IMR-90 (cell line): ENCODE measurements around the gene WFDC5. TPM values are rescaled to one million over a fixed set of nuclear protein-coding genes. Genes with fewer than 3 reads are reported as not detected.
A peak's percentile ranks its signal among the peaks of the same experiment; 100 is the strongest.

ENCODE experiments used
- ATAC-seq: fragments of 200-7000 bp; cut with Tn5 transposase; 2 replicates; pipeline ENCODE4 v1.9.1; 2020; ENCODE audit warnings: low read depth, mild to moderate bottlenecking, moderate library complexity
- BruUV-seq: library from RNA; stranded (reverse); fragments of 400-500 nt; replicated peaks from 2 replicates; lab custom pipeline; 2021; lab: Mats Ljungman, UMichigan
- CTCF ChIA-PET: fragments of 300-600 bp; formaldehyde crosslinking; extraction: SDS; loops from one replicate; lab custom pipeline; 2021; ENCODE audit warnings: antibody characterized with exemption; lab: Yijun Ruan, JAX
- POLR2A ChIA-PET: fragments of 300-600 bp; sonication (Branson Sonifier 250); formaldehyde crosslinking; loops from one replicate; lab custom pipeline; 2022; ENCODE audit warnings: antibody characterized with exemption; ENCODE audit not compliant: unreplicated experiment; lab: Charles Lee
- DNase-seq: peaks from one replicate; pipeline ENCODE4 v3.0.0; 2013
- H2AFZ ChIP-seq: replicated peaks from 2 replicates; pipeline ENCODE3; 2013; ENCODE audit warnings: low read length, mild to moderate bottlenecking; ENCODE audit not compliant: poor library complexity
- H2AK5ac ChIP-seq: 2 replicates; pipeline ENCODE4 v1.6.1; 2013; ENCODE audit warnings: low read depth, low read length, inconsistent platforms
- H2AK9ac ChIP-seq: replicated peaks from 2 replicates; pipeline ENCODE3; 2013; ENCODE audit warnings: mild to moderate bottlenecking, low read depth, low read length, moderate library complexity; ENCODE audit not compliant: poor library complexity
- H2BK120ac ChIP-seq: 2 replicates; pipeline ENCODE4 v1.6.1; 2013; ENCODE audit warnings: low read depth, low read length, inconsistent platforms
- H2BK15ac ChIP-seq: 3 replicates; pipeline ENCODE4 v1.6.1; 2013; ENCODE audit warnings: low read depth, low read length, inconsistent platforms
- H2BK20ac ChIP-seq: 2 replicates; pipeline ENCODE4 v1.6.1; 2013; ENCODE audit warnings: low read depth, mild to moderate bottlenecking, inconsistent platforms, low read length, moderate library complexity
- H2BK5ac ChIP-seq: 2 replicates; pipeline ENCODE4 v1.6.1; 2013; ENCODE audit warnings: mild to moderate bottlenecking, low read depth, low read length, inconsistent platforms; ENCODE audit not compliant: poor library complexity, severe bottlenecking
- H3K14ac ChIP-seq: replicated peaks from 2 replicates; pipeline ENCODE4 v1.6.1; 2013; ENCODE audit warnings: low read depth, low read length, inconsistent platforms
- H3K18ac ChIP-seq: 2 replicates; pipeline ENCODE4 v1.6.1; 2013; ENCODE audit warnings: low read depth, low read length, control low read depth
- H3K23ac ChIP-seq: 2 replicates; pipeline ENCODE4 v1.6.1; 2013; ENCODE audit warnings: low read depth, low read length, inconsistent platforms
- H3K27ac ChIP-seq: 2 replicates; pipeline ENCODE4 v1.5.1; 2013; ENCODE audit warnings: mild to moderate bottlenecking, control low read depth, low read length; ENCODE audit not compliant: insufficient read depth
- H3K27me3 ChIP-seq: 2 replicates; pipeline ENCODE4 v1.6.1; 2013; ENCODE audit warnings: low read length; ENCODE audit not compliant: control insufficient read depth, insufficient read depth
- H3K36me3 ChIP-seq: 2 replicates; pipeline ENCODE4 v1.6.1; 2013; ENCODE audit warnings: low read length, mixed read lengths; ENCODE audit not compliant: control insufficient read depth, insufficient read depth
- H3K4ac ChIP-seq: 2 replicates; pipeline ENCODE4 v1.6.1; 2013; ENCODE audit warnings: low read depth, low read length, inconsistent platforms
- H3K4me1 ChIP-seq: 2 replicates; pipeline ENCODE4 v1.6.1; 2013; ENCODE audit warnings: low read length, mixed read lengths; ENCODE audit not compliant: control insufficient read depth, insufficient read depth
- H3K4me2 ChIP-seq: 2 replicates; pipeline ENCODE4 v1.6.1; 2013; ENCODE audit warnings: low read depth, mild to moderate bottlenecking, control low read depth, low read length, moderate library complexity
- H3K4me3 ChIP-seq: 2 replicates; pipeline ENCODE4 v1.5.1; 2013; ENCODE audit warnings: low read depth, mild to moderate bottlenecking, control low read depth, low read length, moderate library complexity; ENCODE audit not compliant: insufficient read depth
- H3K56ac ChIP-seq: 2 replicates; pipeline ENCODE4 v1.6.1; 2013; ENCODE audit warnings: low read length, inconsistent platforms; ENCODE audit not compliant: insufficient read depth; ENCODE audit errors: extremely low read depth
- H3K79me1 ChIP-seq, 2 experiments: 2 replicates each; pipeline ENCODE4 v1.6.1; 2013; ENCODE audit warnings: low read length in 2 of 2, inconsistent platforms in 1 of 2, low read depth in 1 of 2
- H3K9ac ChIP-seq: 2 replicates; pipeline ENCODE4 v1.6.1; 2013; ENCODE audit warnings: low read depth, low read length, control low read depth
- H3K9me1 ChIP-seq: 2 replicates; pipeline ENCODE4 v1.6.1; 2013; ENCODE audit warnings: low read length, inconsistent platforms; ENCODE audit not compliant: insufficient read depth
- H3K9me3 ChIP-seq: 2 replicates; pipeline ENCODE4 v1.6.1; 2013; ENCODE audit warnings: low read length; ENCODE audit not compliant: control insufficient read depth, insufficient read depth
- H4K20me1 ChIP-seq: 2 replicates; pipeline ENCODE4 v1.6.1; 2013; ENCODE audit warnings: low read length, inconsistent platforms; ENCODE audit not compliant: insufficient read depth
- H4K5ac ChIP-seq: 2 replicates; pipeline ENCODE4 v1.6.1; 2013; ENCODE audit warnings: mild to moderate bottlenecking, low read depth, low read length, control low read depth
- H4K8ac ChIP-seq, 2 experiments: 2 replicates each; pipeline ENCODE4 v1.6.1; 2013; ENCODE audit warnings: low read depth in 2 of 2, low read length in 2 of 2, control low read depth in 1 of 2, inconsistent platforms in 1 of 2
- H4K91ac ChIP-seq: 2 replicates; pipeline ENCODE4 v1.6.1; 2013; ENCODE audit warnings: low read depth, low read length, inconsistent platforms; ENCODE audit not compliant: insufficient read depth
- BHLHE40 ChIP-seq: fragments of 150-350 bp; IDR thresholded peaks from 2 replicates; pipeline ENCODE4 v1.6.1; 2016; ENCODE audit warnings: mild to moderate bottlenecking, low read depth, low read length
- CEBPB ChIP-seq: IDR thresholded peaks from 2 replicates; pipeline ENCODE4 v1.6.1; 2012; ENCODE audit warnings: low read depth, low read length, improper control_type of control experiment
- CHD1 ChIP-seq: IDR thresholded peaks from 2 replicates; pipeline ENCODE4 v1.6.1; 2012; ENCODE audit warnings: low read depth, low read length, improper control_type of control experiment
- CTCF ChIP-seq: conservative IDR thresholded peaks from 2 replicates; pipeline ENCODE4 v1.5.1; 2012; ENCODE audit warnings: mild to moderate bottlenecking, low read depth, low read length, improper control_type of control experiment
- ELK1 ChIP-seq: fragments of 150-350 bp; IDR thresholded peaks from 2 replicates; pipeline ENCODE4 v1.6.1; 2016; ENCODE audit warnings: low read depth, mild to moderate bottlenecking, low read length, moderate library complexity, borderline replicate concordance
- FOS ChIP-seq: fragments of 150-350 bp; IDR thresholded peaks from 2 replicates; pipeline ENCODE4 v1.6.1; 2016; ENCODE audit warnings: low read depth, low read length
- MAFK ChIP-seq: IDR thresholded peaks from 2 replicates; pipeline ENCODE4 v1.6.1; 2012; ENCODE audit warnings: low read depth, low read length, improper control_type of control experiment
- MAZ ChIP-seq: IDR thresholded peaks from 2 replicates; pipeline ENCODE4 v1.6.1; 2012; ENCODE audit warnings: low read depth, mild to moderate bottlenecking, low read length, improper control_type of control experiment, moderate library complexity, borderline replicate concordance
- MXI1 ChIP-seq: IDR thresholded peaks from 2 replicates; pipeline ENCODE4 v1.6.1; 2012; ENCODE audit warnings: low read depth, mild to moderate bottlenecking, low read length, moderate library complexity, borderline replicate concordance
- NFE2L2 ChIP-seq: fragments of 150-350 bp; IDR thresholded peaks from 2 replicates; pipeline ENCODE4 v1.6.1; 2016; ENCODE audit warnings: low read depth, mild to moderate bottlenecking, low read length
- POLR2A ChIP-seq: IDR thresholded peaks from 2 replicates; pipeline ENCODE4 v1.6.1; 2012; ENCODE audit warnings: mild to moderate bottlenecking, low read depth, low read length
- RAD21 ChIP-seq: IDR thresholded peaks from 2 replicates; pipeline ENCODE4 v1.6.1; 2012; ENCODE audit warnings: low read length, improper control_type of control experiment
- RCOR1 ChIP-seq: IDR thresholded peaks from 2 replicates; pipeline ENCODE4 v1.6.1; 2012; ENCODE audit warnings: mild to moderate bottlenecking, low read length, improper control_type of control experiment; ENCODE audit not compliant: insufficient replicate concordance
- RFX5 ChIP-seq: IDR thresholded peaks from 2 replicates; pipeline ENCODE4 v1.8.0; 2012; ENCODE audit warnings: low read depth, mild to moderate bottlenecking, low read length, moderate library complexity
- SMC3 ChIP-seq: fragments of 150-350 bp; IDR thresholded peaks from 2 replicates; pipeline ENCODE4 v1.6.1; 2016; ENCODE audit warnings: low read depth, mild to moderate bottlenecking, antibody characterized with exemption, low read length, moderate library complexity
- USF2 ChIP-seq: fragments of 150-350 bp; IDR thresholded peaks from 2 replicates; pipeline ENCODE4 v1.6.1; 2017; ENCODE audit warnings: mild to moderate bottlenecking, antibody characterized with exemption, low read length, low read depth
- WGBS, 2 experiments: methylation state at CpG; one replicate each; pipeline versions ENCODE4 v1.1.5 to v1.1.7; 2013; ENCODE audit warnings: missing lambda C conversion rate in 2 of 2; ENCODE audit not compliant: insufficient read length in 1 of 2; ENCODE audit errors: extremely low coverage in 2 of 2; 5-methylcytosine and 5-hydroxymethylcytosine counted together
- dilution Hi-C: fragments of 300-500 bp; cut with HindIII; formaldehyde crosslinking; loops from one replicate; pipeline ENCODE4 v1.14.3; 2018; ENCODE audit warnings: low sequenced_read_pairs; ENCODE audit not compliant: unreplicated experiment
- in situ Hi-C: fragments of 300-500 bp; cut with MboI; formaldehyde crosslinking; loops from 3 replicates; pipeline ENCODE4 v1.14.3; 2019; ENCODE audit warnings: low sequenced_read_pairs, inconsistent platforms, mixed read lengths
- intact Hi-C: fragments of 100-400 bp; cut with micrococcal nuclease; formaldehyde crosslinking; loops from 2 replicates; pipeline ENCODE4 v1.10.0; 2022
- polyA plus RNA-seq, 3 experiments: library from polyadenylated mRNA; depleted of rRNA; stranded (reverse); fragments of >200 nt; gene quantifications; 2 replicates each; pipeline ENCODE4 v1.2.3, GENCODE V29; 2012; ENCODE audit warnings: low replicate concordance in 1 of 3
- total RNA-seq: library from RNA; depleted of rRNA; stranded (reverse); fragments of >200 nt; gene quantifications from 2 replicates; pipeline ENCODE4 v1.2.3, GENCODE V29; 2012

Gene WFDC5
- total and polyA plus RNA-seq, 2 of the 4 experiments (the other 2 are of a cell fraction), result not detected

- CTCF ChIA-PET, result no interaction called here
Measured at GRCh38 chr20:45091366-45091765, 23.6 kb downstream of the WFDC5 start.

More at GRCh38 chr20:45091366-45091765, 23.6 kb downstream of the WFDC5 start:
- no peak overlapping the region for H3K23ac ChIP-seq
- no peaks in the 10 kb centered on the region for H3K79me1 ChIP-seq
- WGBS, 2 experiments, result no CpG with 5 or more reads among the region's 3 CpGs
- H3K56ac ChIP-seq, result no peak overlapping the region
- no peak for ATAC-seq
- H2BK15ac ChIP-seq, result peak overlapping the region; percentile 64; the same call in 1 of the 3 replicates
- peak overlapping the region; percentile 39; the same call in 1 of the 2 replicates for H2AK5ac ChIP-seq
- H4K20me1 ChIP-seq, result no peaks in the 10 kb centered on the region
- no peak overlapping the region for H3K9ac ChIP-seq
- peak overlapping the region; percentile 47; the same call in 1 of the 2 replicates for H4K5ac ChIP-seq
- peak overlapping the region; percentile 34; the same call in 1 of the 2 replicates for H4K91ac ChIP-seq
- in situ Hi-C loops, result no loop called here
- no peak overlapping the region for H2BK5ac ChIP-seq
- peaks cover 11% of the 10 kb centered on the region for H3K4me1 ChIP-seq
- no peak overlapping the region for H4K8ac ChIP-seq
- no peaks in the 10 kb centered on the region for H3K36me3 ChIP-seq
- peak overlapping the region; percentile 8; the same call in 1 of the 2 replicates for H3K4ac ChIP-seq
- no peak overlapping the region for H2AFZ ChIP-seq
- H3K14ac ChIP-seq, result no peak overlapping the region
- intact Hi-C loops, result loop anchor here (10.0 kb wide), 1 partner anchor 683 kb away; no protein-coding TSS in a partner anchor
- H3K4me3 ChIP-seq, result no peak overlapping the region
- dilution Hi-C loops, result no loop called here
- POLR2A ChIA-PET, result no interaction called here
- BruUV-seq, result no TSS peak
- H3K27me3 ChIP-seq, result no peaks in the 10 kb centered on the region; the same call in 1 of the 2 replicates
- TF ChIP-seq CTCF (no peak), USF2 (no peak), CEBPB (no peak), RAD21 (no peak), ELK1 (no peak), MAZ (no peak), MXI1 (no peak), NFE2L2 (no peak), SMC3 (no peak), RFX5 (no peak), POLR2A (no peak), MAFK (no peak), BHLHE40 (no peak), RCOR1 (no peak), CHD1 (no peak), FOS (no peak)
- no peak overlapping the region for H3K27ac ChIP-seq
- H3K18ac ChIP-seq, result peak overlapping the region; percentile 61; the same call in 1 of the 2 replicates
- H3K9me1 ChIP-seq, result no peaks in the 10 kb centered on the region; the same call in 1 of the 2 replicates
- DNase-seq, result no peak
- no peak overlapping the region for H2BK120ac ChIP-seq
- H2AK9ac ChIP-seq, result no peak overlapping the region
- no peaks in the 10 kb centered on the region for H3K9me3 ChIP-seq
- peak overlapping the region; percentile 52; the same call in 1 of the 2 replicates for H2BK20ac ChIP-seq
- H3K4me2 ChIP-seq, result no peak overlapping the region
